Activated T-cell treated with anti-CD3 and anti-CD28 coated beads for 4 hours (primary cell): Measurements from ENCODE around the gene SRPX2.

Experiments used
- DNase-seq: peaks from one replicate; pipeline ENCODE4 v3.0.0-alpha.2; 2020

The SRPX2 gene

GRCh38 chrX:100643956-100644860, at the start of gene SRPX2:
Gene SRPX2, plus strand, starts transcription at chrX:100644199. Its CDS starts 2,124 bp downstream, at chrX:100646323.
- DNase-seq: no peak

GRCh38 chrX:100596601-100597000, 47.4 kb upstream of the SRPX2 start:
- DNase-seq: no peak

GRCh38 chrX:100599456-100599855, 44.5 kb upstream of the SRPX2 start:
- DNase-seq: no peak

GRCh38 chrX:100600340-100600739, 43.7 kb upstream of the SRPX2 start:
- no peak for DNase-seq

- no peak for DNase-seq
These were observed 43.2 kb upstream of the SRPX2 start for GRCh38 chrX:100600758-100601157.

- no peak for DNase-seq
These were observed 37.2 kb upstream of the SRPX2 start for GRCh38 chrX:100606753-100607152.

- no peak for DNase-seq
These were observed 34.4 kb upstream of the SRPX2 start for GRCh38 chrX:100609591-100609990.

- DNase-seq: no peak
These were observed 32.0 kb upstream of the SRPX2 start for GRCh38 chrX:100611951-100612350.

- DNase-seq: no peak
These were observed 29.0 kb upstream of the SRPX2 start for GRCh38 chrX:100615005-100615404.

- no peak for DNase-seq
These were observed 21.0 kb upstream of the SRPX2 start for GRCh38 chrX:100623001-100623400.

GRCh38 chrX:100625985-100626491, 18.0 kb upstream of the SRPX2 start:
- no peak for DNase-seq

GRCh38 chrX:100635040-100635439, 9.0 kb upstream of the SRPX2 start:
- DNase-seq: no peak

- DNase-seq: no peak
These were observed 8.0 kb upstream of the SRPX2 start for GRCh38 chrX:100635989-100636320.

- peak; percentile 55 for DNase-seq
These were observed 7.5 kb upstream of the SRPX2 start, which contains the start of gene TSPAN6 for GRCh38 chrX:100636321-100636991. Gene TSPAN6, minus strand, starts transcription at chrX:100636806. Its CDS starts 112 bp downstream, at chrX:100636694.

GRCh38 chrX:100642290-100642689, 1.7 kb upstream of the SRPX2 start:
- no peak for DNase-seq

GRCh38 chrX:100643212-100643611, 787 bp upstream of the SRPX2 start:
- DNase-seq: no peak

- DNase-seq: no peak
These were observed 1.1 kb downstream of the SRPX2 start for GRCh38 chrX:100645106-100645505.

GRCh38 chrX:100647095-100647494, 3.1 kb downstream of the SRPX2 start:
- DNase-seq: no peak

- no peak for DNase-seq
These were observed 3.7 kb downstream of the SRPX2 start for GRCh38 chrX:100647739-100648138.

- no peak for DNase-seq
These were observed 4.7 kb downstream of the SRPX2 start for GRCh38 chrX:100648458-100649417.

- DNase-seq: no peak
These were observed 5.8 kb downstream of the SRPX2 start for GRCh38 chrX:100649550-100650356.

- no peak for DNase-seq
These were observed 6.8 kb downstream of the SRPX2 start for GRCh38 chrX:100650841-100651240.
